HT1080 (cell line): ENCODE data around the gene ZNF575. TPM values are rescaled to one million over a fixed set of nuclear protein-coding genes. Genes with fewer than 3 reads are reported as not detected.
"Not testable (repeated sequence)": the region's sequence is repeated elsewhere in the genome, so short reads cannot be mapped to it uniquely, and the experiment has no call there.

Experiments
- DNase-seq: peaks from one replicate; pipeline ENCODE4 v3.0.0-alpha.2; 2015; ENCODE audit warnings: low read depth
- total RNA-seq: library from RNA; depleted of rRNA; stranded (reverse); fragments of >200 nt; shearing (Covaris generic); gene quantifications from 2 replicates; pipeline ENCODE4 v1.2.3, GENCODE V29; 2014

ZNF575 gene
- total RNA-seq, 1 experiment from 2014 or later, result not detected

- no peak for DNase-seq
Measured at GRCh38 chr19:43507880-43508279, 25.1 kb upstream of the ZNF575 start.

- DNase-seq, result no peak
Measured at GRCh38 chr19:43510713-43511112, 22.3 kb upstream of the ZNF575 start.

DNA sequence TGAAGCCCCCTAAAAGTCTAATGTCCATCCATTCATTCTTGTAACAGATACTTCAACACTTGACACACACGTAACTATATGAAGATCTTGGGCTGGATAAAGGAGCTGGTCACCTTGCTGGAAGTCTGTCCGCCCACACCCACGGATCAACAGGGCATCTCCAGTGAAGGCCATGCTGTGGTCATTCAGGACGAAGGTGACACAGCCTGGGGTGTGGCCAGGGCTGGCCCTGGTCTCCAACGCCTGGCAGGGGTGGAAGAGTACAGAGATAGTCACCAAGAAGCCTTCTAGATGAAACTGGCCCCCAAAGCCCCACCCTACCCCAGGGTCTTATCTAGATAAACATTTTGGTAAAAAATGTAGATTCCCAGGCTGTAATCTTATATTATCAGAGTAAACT lies 21.7 kb upstream of the ZNF575 start:
- DNase-seq, result no peak

DNA sequence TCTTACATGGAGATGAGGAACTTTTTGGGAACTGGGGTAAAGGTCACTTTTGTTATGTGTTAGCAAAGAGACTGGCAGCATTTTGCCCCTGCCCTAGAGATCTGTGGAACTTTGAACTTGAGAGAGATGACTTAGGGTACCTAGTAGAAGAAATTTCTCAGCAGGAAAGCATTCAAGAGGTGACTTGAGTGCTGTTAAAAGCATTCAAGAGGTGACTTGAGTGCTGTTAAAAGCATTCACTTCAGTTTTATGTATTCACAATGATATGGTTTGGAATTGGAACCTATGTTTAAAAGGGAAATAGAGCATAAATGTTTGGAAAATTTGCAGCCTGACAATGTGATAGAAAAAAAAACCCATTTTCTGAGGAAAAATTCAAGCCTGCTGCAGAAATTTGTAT lies 20.6 kb upstream of the ZNF575 start:
- not testable (repeated sequence) for DNase-seq

DNA sequence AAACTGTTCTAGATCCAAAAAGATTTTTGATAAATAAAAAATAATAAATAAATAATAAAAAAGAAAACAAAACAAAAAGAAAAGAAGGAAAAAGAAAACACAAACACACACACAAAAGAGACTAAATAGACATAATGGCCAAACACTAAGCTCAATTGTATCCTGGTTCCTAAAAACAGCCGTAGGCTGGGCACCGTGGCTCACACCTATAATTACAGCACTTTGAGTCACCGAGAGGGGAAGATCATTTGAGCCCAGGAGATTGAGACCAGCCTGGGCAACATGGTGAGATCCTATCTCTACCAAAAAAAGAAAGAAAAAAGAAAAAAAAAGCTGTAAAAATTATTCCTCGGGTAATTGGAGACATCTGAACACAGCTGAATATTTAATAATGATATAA lies 14.9 kb upstream of the ZNF575 start:
- DNase-seq, result no peak

- peak; percentile 78 for DNase-seq
Measured at GRCh38 chr19:43519436-43520088, 13.4 kb upstream of the ZNF575 start.

GRCh38 chr19:43522929-43523328 lies 10.1 kb upstream of the ZNF575 start:
- no peak for DNase-seq

- DNase-seq, result not testable (repeated sequence)
Measured at GRCh38 chr19:43523696-43524095, 9.3 kb upstream of the ZNF575 start.

GRCh38 chr19:43524922-43525835 lies 7.8 kb upstream of the ZNF575 start:
- peak; percentile 71 for DNase-seq

GRCh38 chr19:43525836-43526771 lies 6.9 kb upstream of the ZNF575 start:
- DNase-seq, result no peak

DNA sequence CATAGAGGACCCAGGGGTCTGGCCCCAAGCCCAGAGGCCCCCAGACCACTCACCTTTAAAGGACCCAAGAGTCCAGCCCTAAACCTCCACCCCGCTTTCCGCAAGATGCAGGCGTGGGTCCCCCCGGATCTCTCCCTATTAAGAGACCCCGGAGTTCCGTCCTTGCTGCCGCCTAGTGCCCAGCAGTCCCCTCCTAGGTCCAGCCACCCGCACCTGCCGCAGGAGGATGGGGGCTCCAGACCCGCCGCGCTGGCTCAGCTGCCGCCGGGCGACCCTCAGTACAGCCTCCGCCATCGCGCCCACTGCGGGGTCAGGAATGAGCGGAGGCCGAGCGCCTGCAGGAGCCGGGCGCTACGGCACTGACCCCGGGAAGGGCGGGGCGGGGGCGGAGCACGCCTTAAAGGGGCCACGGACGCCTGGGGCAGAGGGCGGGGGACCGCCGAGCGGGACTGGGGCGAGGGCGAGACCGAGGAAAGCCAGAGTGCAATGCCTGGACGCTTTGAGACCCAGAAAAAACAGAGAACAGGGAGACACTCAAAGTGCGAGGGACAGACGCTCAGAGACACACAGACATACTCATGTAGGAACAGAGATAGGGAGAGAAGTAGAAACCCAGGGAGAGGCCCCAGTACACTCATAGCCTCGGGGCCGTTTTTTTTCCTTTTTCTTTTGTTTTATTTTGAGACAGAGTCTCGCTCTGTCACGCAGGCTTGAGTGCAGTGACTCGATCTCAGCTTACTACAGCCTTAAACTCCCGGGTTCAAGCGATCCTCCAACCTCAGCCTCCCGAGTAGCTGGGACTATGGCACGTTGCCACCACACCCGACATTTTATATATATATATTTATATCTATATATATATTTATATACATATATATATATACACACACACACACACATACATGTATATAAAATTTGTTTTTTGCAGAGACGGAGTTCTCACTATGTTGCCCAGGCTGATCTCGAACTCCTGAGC lies 5.8 kb upstream of the ZNF575 start, which contains the start of gene ETHE1:
Gene ETHE1, minus strand, starts transcription at position 318 of the 976 bp plus-strand sequence. Its CDS starts 24 bp downstream, at position 294.
- peak; percentile 64 for DNase-seq

GRCh38 chr19:43527860-43528622 lies 4.9 kb upstream of the ZNF575 start:
- DNase-seq, result no peak

- peak; percentile 39 for DNase-seq
Measured at GRCh38 chr19:43532571-43532961, 422 bp upstream of the ZNF575 start.

GRCh38 chr19:43533546-43534304 lies 737 bp downstream of the ZNF575 start:
- peak; percentile 36 for DNase-seq

GRCh38 chr19:43534305-43534815 lies 1.4 kb downstream of the ZNF575 start:
- DNase-seq, result no peak

DNA sequence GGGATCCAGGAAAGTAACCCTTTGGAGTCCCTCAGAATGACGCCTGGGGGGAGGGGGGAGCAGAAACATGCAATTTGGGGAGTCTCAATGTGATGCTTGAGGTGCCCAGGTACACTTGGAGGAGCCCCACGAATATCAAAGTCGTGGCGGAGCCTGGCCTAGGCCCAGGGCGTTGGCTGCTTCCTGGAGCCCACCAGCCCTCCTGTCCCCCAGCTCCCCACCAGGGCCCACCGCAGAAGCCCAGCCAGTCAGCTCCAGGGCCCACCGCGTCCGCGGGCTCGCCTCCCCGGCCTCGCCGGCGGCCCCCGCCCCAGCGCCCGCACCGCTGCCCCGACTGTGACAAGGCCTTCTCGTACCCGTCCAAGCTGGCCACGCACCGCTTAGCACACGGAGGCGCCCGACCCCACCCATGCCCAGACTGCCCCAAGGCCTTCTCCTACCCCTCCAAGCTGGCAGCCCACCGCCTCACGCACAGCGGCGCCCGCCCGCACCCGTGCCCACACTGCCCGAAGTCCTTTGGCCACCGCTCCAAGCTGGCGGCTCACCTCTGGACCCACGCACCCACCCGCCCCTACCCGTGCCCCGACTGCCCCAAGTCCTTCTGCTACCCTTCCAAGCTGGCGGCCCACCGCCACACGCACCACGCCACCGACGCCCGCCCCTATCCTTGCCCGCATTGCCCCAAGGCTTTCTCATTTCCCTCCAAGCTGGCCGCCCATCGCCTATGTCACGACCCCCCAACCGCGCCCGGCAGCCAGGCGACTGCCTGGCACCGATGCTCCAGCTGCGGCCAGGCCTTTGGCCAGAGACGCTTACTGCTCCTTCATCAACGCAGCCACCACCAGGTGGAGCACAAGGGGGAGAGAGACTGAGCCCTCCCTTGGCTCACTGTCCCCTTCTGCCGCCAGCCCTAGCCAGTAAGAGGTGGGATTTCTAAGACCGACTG lies 2.1 kb downstream of the ZNF575 start:
- DNase-seq, result no peak

DNA sequence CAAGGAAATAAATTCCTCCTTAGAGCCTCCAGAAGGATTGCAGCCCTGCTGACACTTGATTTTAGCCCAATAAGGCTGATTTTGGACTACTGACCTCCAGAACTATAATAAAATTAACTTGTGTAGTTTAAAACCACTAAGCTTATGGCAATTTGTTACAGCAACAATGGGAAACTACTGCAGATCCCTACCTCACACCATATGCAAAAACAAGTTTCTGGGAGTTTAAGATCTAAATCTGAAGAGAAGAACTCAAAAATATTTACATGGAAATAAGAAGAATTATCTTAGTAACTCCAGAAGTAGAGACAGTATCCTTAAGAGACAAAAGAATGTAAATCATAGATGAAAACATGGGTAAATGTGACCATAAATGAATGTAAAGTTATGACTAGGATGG lies 5.9 kb downstream of the ZNF575 start:
- no peak for DNase-seq
